ENCODE data around the gene KIRREL2. TPM values are rescaled to one million over a fixed set of nuclear protein-coding genes. Genes with fewer than 3 reads are reported as not detected.

The KIRREL2 gene
- 0.43 to 0.63 TPM (median 0.50 TPM) in 5 replicates for total RNA-seq (2022; extraction: Qiagen RNA extraction)

GRCh38 chr19:35856546-35857149 lies at the start of gene KIRREL2:
Gene KIRREL2 (plus strand): TSS chr19:35856911. CDS start chr19:35857120, 209 bp downstream.

GRCh38 chr19:35812220-35813042 lies 44.3 kb upstream of the KIRREL2 start, which contains the start of gene PRODH2:
Gene PRODH2 (minus strand): TSS chr19:35812845. CDS start chr19:35812805, 40 bp downstream.

GRCh38 chr19:35852029-35852780 lies 4.5 kb upstream of the KIRREL2 start, which contains the start of gene NPHS1:
Gene NPHS1 (minus strand): TSS chr19:35852504. CDS start chr19:35851837, 667 bp downstream.

GRCh38 chr19:35868172-35868822 lies 11.6 kb downstream of the KIRREL2 start, which contains the start of gene APLP1:
Gene APLP1 (plus strand): TSS chr19:35868574. CDS start chr19:35868637, 63 bp downstream.

GRCh38 chr19:35901854-35902661 lies 45.3 kb downstream of the KIRREL2 start, which contains the start of gene HCST:
Gene HCST (plus strand): TSS chr19:35902529. CDS start chr19:35902594, 65 bp downstream.

GRCh38 chr19:35908010-35908441 lies 51.3 kb downstream of the KIRREL2 start, which contains the start of gene TYROBP:
Gene TYROBP (minus strand): TSS chr19:35908295. CDS start chr19:35908228, 67 bp downstream.

Other genes with a start within 250 kb of the KIRREL2 start
- 13.0 to 16.4 TPM (median 14.9 TPM) in 5 replicates for gene HAUS5, start 244.2 kb upstream of the KIRREL2 start, total RNA-seq (2022; extraction: Qiagen RNA extraction)
- 147 to 203 TPM (median 195 TPM) in 5 replicates for gene RBM42, start 227.9 kb upstream of the KIRREL2 start, total RNA-seq (2022; extraction: Qiagen RNA extraction)
- gene ETV2, start 215.2 kb upstream of the KIRREL2 start, total RNA-seq (2022; extraction: Qiagen RNA extraction) = 1.5 to 3.3 TPM (median 2.9 TPM) in 5 replicates
- 1,261 to 1,482 TPM (median 1,322 TPM) in 5 replicates for gene COX6B1, start 208.6 kb upstream of the KIRREL2 start, total RNA-seq (2022; extraction: Qiagen RNA extraction)
- 0.52 to 1.5 TPM (median 1.0 TPM) in 5 replicates for gene UPK1A, start 190.4 kb upstream of the KIRREL2 start, total RNA-seq (2022; extraction: Qiagen RNA extraction)
- gene ZBTB32, start 152.4 kb upstream of the KIRREL2 start, total RNA-seq (2022; extraction: Qiagen RNA extraction) = not detected in 5 replicates
- gene KMT2B, start 138.9 kb upstream of the KIRREL2 start, total RNA-seq (2022; extraction: Qiagen RNA extraction) = 53.9 to 62.2 TPM (median 56.6 TPM) in 5 replicates
- 11.5 to 12.9 TPM (median 11.8 TPM) in 5 replicates for gene IGFLR1, start 114.5 kb upstream of the KIRREL2 start, total RNA-seq (2022; extraction: Qiagen RNA extraction)
- gene U2AF1L4, start 111.5 kb upstream of the KIRREL2 start, total RNA-seq (2022; extraction: Qiagen RNA extraction) = 21.9 to 27.5 TPM (median 24.7 TPM) in 5 replicates
- gene PSENEN, start 111.3 kb upstream of the KIRREL2 start, total RNA-seq (2022; extraction: Qiagen RNA extraction) = 250 to 344 TPM (median 287 TPM) in 5 replicates
- gene LIN37, start 108.3 kb upstream of the KIRREL2 start, total RNA-seq (2022; extraction: Qiagen RNA extraction) = 21.5 to 27.9 TPM (median 23.2 TPM) in 5 replicates
- 0.14 to 0.35 TPM (median 0.29 TPM) in 5 replicates for gene HSPB6, start 99.9 kb upstream of the KIRREL2 start, total RNA-seq (2022; extraction: Qiagen RNA extraction)
- 19.6 to 32.1 TPM (median 24.2 TPM) in 5 replicates for gene PROSER3, start 98.7 kb upstream of the KIRREL2 start, total RNA-seq (2022; extraction: Qiagen RNA extraction)
- 4.7 to 9.3 TPM (median 7.4 TPM) in 5 replicates for gene ARHGAP33, start 81.3 kb upstream of the KIRREL2 start, total RNA-seq (2022; extraction: Qiagen RNA extraction)
- 0.15 to 0.36 TPM (median 0.25 TPM) in 5 replicates for gene PRODH2, start 44.1 kb upstream of the KIRREL2 start, total RNA-seq (2022; extraction: Qiagen RNA extraction)
- 0.35 to 0.68 TPM (median 0.59 TPM) in 5 replicates for gene NPHS1, start 4.4 kb upstream of the KIRREL2 start, total RNA-seq (2022; extraction: Qiagen RNA extraction)
- 68.9 to 98.3 TPM (median 90.2 TPM) in 5 replicates for gene APLP1, start 11.7 kb downstream of the KIRREL2 start, total RNA-seq (2022; extraction: Qiagen RNA extraction)
- 5.2 to 6.5 TPM (median 6.3 TPM) in 5 replicates for gene NFKBID, start 43.6 kb downstream of the KIRREL2 start, total RNA-seq (2022; extraction: Qiagen RNA extraction)
- gene HCST, start 45.6 kb downstream of the KIRREL2 start, total RNA-seq (2022; extraction: Qiagen RNA extraction) = 0.29 to 0.79 TPM (median 0.46 TPM) in 4 of 5 replicates, not detected in the other
- not detected in 5 replicates for gene TYROBP, start 51.4 kb downstream of the KIRREL2 start, total RNA-seq (2022; extraction: Qiagen RNA extraction)
- gene LRFN3, start 79.5 kb downstream of the KIRREL2 start, total RNA-seq (2022; extraction: Qiagen RNA extraction) = 15.7 to 24.4 TPM (median 20.9 TPM) in 5 replicates
- gene SDHAF1, start 138.3 kb downstream of the KIRREL2 start, total RNA-seq (2022; extraction: Qiagen RNA extraction) = 28.9 to 48.5 TPM (median 46.4 TPM) in 5 replicates
- 0.18 to 0.29 TPM (median 0.22 TPM) in 5 replicates for gene SYNE4, start 151.9 kb downstream of the KIRREL2 start, total RNA-seq (2022; extraction: Qiagen RNA extraction)
- gene ALKBH6, start 157.3 kb downstream of the KIRREL2 start, total RNA-seq (2022; extraction: Qiagen RNA extraction) = 21.7 to 25.8 TPM (median 23.8 TPM) in 5 replicates
- gene CLIP3, start 176.0 kb downstream of the KIRREL2 start, total RNA-seq (2022; extraction: Qiagen RNA extraction) = 0.74 to 1.5 TPM (median 0.92 TPM) in 5 replicates
- gene THAP8, start 197.4 kb downstream of the KIRREL2 start, total RNA-seq (2022; extraction: Qiagen RNA extraction) = 5.8 to 7.9 TPM (median 7.3 TPM) in 5 replicates
- gene WDR62, start 198.0 kb downstream of the KIRREL2 start, total RNA-seq (2022; extraction: Qiagen RNA extraction) = 23.1 to 26.0 TPM (median 25.2 TPM) in 5 replicates